Brain microvascular endothelial cell (primary cell): Measurements from ENCODE around the gene CASP10.

Experiments used
- DNase-seq: peaks from one replicate; pipeline ENCODE4 v3.0.0-alpha.2; 2020
- H3K27ac ChIP-seq: fragments of 250-450 bp; sonication (Bioruptor Pico); 2 replicates; pipeline ENCODE4 v1.5.1; 2020; ENCODE audit warnings: mild to moderate bottlenecking, moderate library complexity
- H3K27me3 ChIP-seq: fragments of 250-450 bp; sonication (Bioruptor Pico); replicated peaks from 2 replicates; pipeline ENCODE4 v1.5.1; 2020; ENCODE audit warnings: mild to moderate bottlenecking
- H3K36me3 ChIP-seq: fragments of 250-450 bp; sonication (Bioruptor Pico); replicated peaks from 2 replicates; pipeline ENCODE4 v1.5.1; 2020; ENCODE audit warnings: mild to moderate bottlenecking
- H3K4me3 ChIP-seq: 2 replicates; pipeline ENCODE4 v1.5.1; 2011; ENCODE audit warnings: low read depth, mild to moderate bottlenecking, control low read depth, low read length, moderate library complexity
- CTCF ChIP-seq: IDR thresholded peaks from 2 replicates; pipeline ENCODE4 v1.5.1; 2011; ENCODE audit warnings: low read depth, mild to moderate bottlenecking, moderate library complexity, low read length, control low read depth, inconsistent platforms; ENCODE audit errors: missing control alignments
- in situ Hi-C: cut with HindIII; loops from 2 replicates; pipeline ENCODE4 v1.10.0; 2017; ENCODE audit warnings: low sequenced_read_pairs, low pct_ligation_motif_present

The CASP10 gene

GRCh38 chr2:201258666-201259615, 76.0 kb downstream of the CASP10 start:
- Histone ChIP-seq H3K27ac (peak overlapping the region; percentile 90), H3K27me3 (no peaks in the 10 kb centered on the region), H3K36me3 (no peaks in the 10 kb centered on the region), H3K4me3 (peak overlapping the region; percentile 62)
- in situ Hi-C loops, result no loop called here
- TF ChIP-seq CTCF, result no peak
- DNase-seq, result no peak

DNA sequence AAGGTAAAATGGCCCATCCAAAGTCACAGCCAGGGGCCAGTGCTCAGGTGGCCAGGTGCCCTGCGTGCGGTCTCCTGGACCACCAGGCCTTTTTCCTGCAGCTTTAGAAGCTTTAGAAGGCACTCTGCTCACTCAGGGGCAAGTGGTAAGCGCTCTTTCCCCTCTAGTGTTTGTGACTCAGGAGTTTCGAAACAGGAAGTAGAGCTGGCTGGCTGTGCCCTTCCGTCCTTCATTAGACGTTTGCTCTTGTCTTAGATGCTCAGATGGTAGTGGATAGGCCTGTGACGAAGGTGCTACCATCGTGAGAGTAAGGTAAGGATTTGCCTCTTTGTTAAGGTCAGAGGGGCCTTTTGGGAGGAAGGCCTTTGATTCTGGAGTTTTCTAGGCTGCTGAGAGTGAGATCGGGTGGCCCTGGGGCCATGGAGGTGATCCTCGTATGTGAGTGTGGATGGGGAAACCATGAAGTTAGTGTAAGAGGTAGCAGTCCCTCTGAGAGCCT, 77.4 kb downstream of the CASP10 start, which contains the start of gene CASP8:
Gene CASP8 (plus strand): TSS at position 235 of the 499 bp plus-strand sequence. CDS start 5,951 bp downstream, outside the sequence.
- Histone ChIP-seq H3K4me3 (peak within 1 kb of the TSS; percentile 28), H3K27ac (peak within 1 kb of the TSS; percentile 90)

DNA sequence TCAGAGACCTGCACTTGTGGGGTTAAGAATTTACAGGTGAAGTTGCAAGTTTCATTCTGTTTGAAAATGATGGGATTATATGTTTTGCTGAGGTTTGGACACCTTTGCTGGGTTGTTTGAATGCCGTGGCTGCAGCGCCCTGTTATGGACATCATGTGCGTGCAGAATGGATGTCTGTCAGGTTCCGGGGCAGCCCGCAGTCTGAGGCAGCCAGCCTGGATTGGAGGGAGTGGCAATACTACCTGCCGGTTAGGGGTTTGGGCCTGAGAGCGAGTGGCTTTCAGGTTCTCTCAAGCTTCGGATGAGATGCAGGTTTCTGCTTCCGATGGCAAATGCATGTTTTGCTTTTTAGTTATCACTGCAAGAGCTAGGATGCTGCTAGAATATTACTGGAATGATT, 78.5 kb downstream of the CASP10 start:
- H3K36me3 ChIP-seq, result no peaks in the 10 kb centered on the region
- no peak for DNase-seq
- H3K27ac ChIP-seq, result no peak overlapping the region
- in situ Hi-C loops, result no loop called here
- no peak overlapping the region for H3K4me3 ChIP-seq
- TF ChIP-seq CTCF, result no peak
- no peaks in the 10 kb centered on the region for H3K27me3 ChIP-seq

More for the DNA sequence above, 77.4 kb downstream of the CASP10 start, which contains the start of gene CASP8:
- no peak for TF ChIP-seq CTCF
- Histone ChIP-seq H3K27me3 (no peaks in the 10 kb centered on the region), H3K36me3 (no peaks in the 10 kb centered on the region)
- in situ Hi-C loops, result no loop called here
- peak; percentile 32 for DNase-seq

GRCh38 chr2:201261906-201262305, 79.0 kb downstream of the CASP10 start:
- H3K27me3 ChIP-seq, result no peaks in the 10 kb centered on the region
- no peaks in the 10 kb centered on the region for H3K36me3 ChIP-seq
- in situ Hi-C loops, result no loop called here
- no peak overlapping the region for H3K27ac ChIP-seq
- TF ChIP-seq CTCF, result no peak
- no peak for DNase-seq
- no peak overlapping the region for H3K4me3 ChIP-seq

DNA sequence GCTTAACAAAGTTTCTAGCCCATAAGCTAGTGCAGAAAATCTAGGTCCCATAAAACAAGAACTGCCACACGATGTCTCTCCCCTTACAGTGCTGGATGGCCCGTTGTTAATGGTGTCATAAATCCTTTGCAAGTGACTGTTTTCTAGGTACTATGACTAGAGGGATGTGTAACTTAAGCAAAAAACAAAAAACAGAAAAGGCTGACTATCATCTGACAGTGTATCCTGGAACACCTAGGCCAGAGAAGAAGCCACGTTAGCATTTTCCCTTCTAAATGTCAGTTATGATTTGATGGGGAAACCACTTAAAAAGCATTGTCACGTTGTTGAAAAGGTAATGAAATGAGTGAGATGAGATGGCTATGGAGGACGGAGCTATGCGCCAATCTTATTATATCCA, 79.8 kb downstream of the CASP10 start:
- Histone ChIP-seq H3K4me3 (no peak overlapping the region), H3K27me3 (no peaks in the 10 kb centered on the region), H3K27ac (no peak overlapping the region), H3K36me3 (no peaks in the 10 kb centered on the region)
- in situ Hi-C loops, result no loop called here
- TF ChIP-seq CTCF, result no peak
- no peak for DNase-seq
